PFSK-1 (cell line): Measurements from ENCODE around the gene OSTF1.

Experiments used
- POLR2AphosphoS5 ChIP-seq: IDR thresholded peaks from 2 replicates; pipeline ENCODE4 v1.6.1; 2012; ENCODE audit warnings: low read depth, mild to moderate bottlenecking, control low read depth, low read length, moderate library complexity
- SIN3A ChIP-seq: IDR thresholded peaks from 2 replicates; pipeline ENCODE4 v1.6.1; 2012; ENCODE audit warnings: mild to moderate bottlenecking, low read length, moderate library complexity, borderline replicate concordance; ENCODE audit not compliant: insufficient read depth

DNA sequence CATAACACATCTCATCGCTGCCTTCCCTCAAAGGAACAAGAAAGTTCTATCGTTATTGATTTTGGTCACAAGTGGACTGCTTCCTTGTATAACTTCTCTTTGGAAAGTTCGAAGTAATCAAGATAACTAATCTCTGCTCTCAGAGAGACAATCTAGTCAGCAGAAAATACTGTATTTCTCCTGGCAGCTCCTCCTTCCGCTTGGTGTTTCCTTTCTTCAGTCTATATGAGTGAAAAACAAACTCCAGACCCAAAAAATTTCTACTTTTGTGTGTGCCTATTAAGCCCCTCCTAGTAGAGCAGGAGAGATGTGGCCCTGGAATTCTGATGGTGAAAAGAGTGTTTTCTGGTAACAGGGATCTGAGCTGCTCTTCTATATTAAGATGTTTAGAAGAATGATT is 24.5 kb downstream of the OSTF1 start:
- TF ChIP-seq POLR2AphosphoS5 (no peak), SIN3A (no peak)
